GM12878 (cell line): ENCODE data around the gene PEMT.

ENCODE experiments used
- CBX3 ChIP-seq: fragments of 200-600 bp; sonication (generic); IDR thresholded peaks from 2 replicates; pipeline ENCODE4 v1.6.1; 2016; ENCODE audit warnings: low read depth, borderline replicate concordance
- ESRRA ChIP-seq: IDR thresholded peaks from 2 replicates; pipeline ENCODE4 v1.6.1; 2012; ENCODE audit warnings: mild to moderate bottlenecking, low read length, improper control_type of control experiment
- MLLT1 ChIP-seq: fragments of 450-650 bp; IDR thresholded peaks from 2 replicates; pipeline ENCODE4 v1.6.1; 2016; ENCODE audit warnings: mild to moderate bottlenecking
- NFYB ChIP-seq: IDR thresholded peaks from 2 replicates; pipeline ENCODE4 v1.6.1; 2011; ENCODE audit warnings: low read depth, mild to moderate bottlenecking, low read length, improper control_type of control experiment, moderate library complexity; ENCODE audit not compliant: insufficient read depth
- RAD21 ChIP-seq: IDR thresholded peaks from 2 replicates; pipeline ENCODE4 v1.6.1; 2011; ENCODE audit warnings: mild to moderate bottlenecking, low read depth, low read length, moderate library complexity; ENCODE audit not compliant: insufficient read depth
- REST ChIP-seq: IDR thresholded peaks from 2 replicates; pipeline ENCODE4 v1.6.1; 2012; ENCODE audit warnings: mild to moderate bottlenecking, low read depth, low read length
- SREBF1 ChIP-seq: IDR thresholded peaks from 2 replicates; pipeline ENCODE4 v1.6.1; 2012; ENCODE audit warnings: mild to moderate bottlenecking, low read length
- TAF1 ChIP-seq: IDR thresholded peaks from 2 replicates; pipeline ENCODE4 v1.6.1; 2011; ENCODE audit warnings: mild to moderate bottlenecking, low read depth, low read length, borderline replicate concordance
- TCF7 ChIP-seq: IDR thresholded peaks from 2 replicates; pipeline ENCODE4 v1.6.1; 2014; ENCODE audit warnings: antibody characterized with exemption, borderline replicate concordance
- YY1 ChIP-seq: IDR thresholded peaks from 2 replicates; pipeline ENCODE4 v1.6.1; 2011; ENCODE audit warnings: low read depth, mild to moderate bottlenecking, low read length
- TF ChIP-seq, protein P1 (sequence below), 3 experiments: IDR thresholded peaks in 2 of 3; conservative IDR thresholded peaks in 1 of 3; 2 replicates each; pipeline ENCODE4 v1.5.1; 2011; ENCODE audit warnings: low read depth in 3 of 3, low read length in 3 of 3, mild to moderate bottlenecking in 3 of 3, control low read depth in 2 of 3, moderate library complexity in 2 of 3, inconsistent platforms in 1 of 3, mixed read lengths in 1 of 3; ENCODE audit not compliant: control insufficient read depth in 2 of 3, insufficient read depth in 1 of 3; ENCODE audit errors: extremely low read depth in 1 of 3
- TF ChIP-seq, protein P2 (sequence below): IDR thresholded peaks from 2 replicates; pipeline ENCODE4 v1.6.1; 2012; ENCODE audit warnings: low read depth, low read length, improper control_type of control experiment

- TF ChIP-seq TCF7 (no peak), CBX3 (no peak), RAD21 (no peak), ESRRA (no peak), YY1 (no peak), MLLT1 (no peak), NFYB (no peak), TAF1 (no peak), REST (no peak), SREBF1 (no peak)
- TF ChIP-seq, protein P1, sequence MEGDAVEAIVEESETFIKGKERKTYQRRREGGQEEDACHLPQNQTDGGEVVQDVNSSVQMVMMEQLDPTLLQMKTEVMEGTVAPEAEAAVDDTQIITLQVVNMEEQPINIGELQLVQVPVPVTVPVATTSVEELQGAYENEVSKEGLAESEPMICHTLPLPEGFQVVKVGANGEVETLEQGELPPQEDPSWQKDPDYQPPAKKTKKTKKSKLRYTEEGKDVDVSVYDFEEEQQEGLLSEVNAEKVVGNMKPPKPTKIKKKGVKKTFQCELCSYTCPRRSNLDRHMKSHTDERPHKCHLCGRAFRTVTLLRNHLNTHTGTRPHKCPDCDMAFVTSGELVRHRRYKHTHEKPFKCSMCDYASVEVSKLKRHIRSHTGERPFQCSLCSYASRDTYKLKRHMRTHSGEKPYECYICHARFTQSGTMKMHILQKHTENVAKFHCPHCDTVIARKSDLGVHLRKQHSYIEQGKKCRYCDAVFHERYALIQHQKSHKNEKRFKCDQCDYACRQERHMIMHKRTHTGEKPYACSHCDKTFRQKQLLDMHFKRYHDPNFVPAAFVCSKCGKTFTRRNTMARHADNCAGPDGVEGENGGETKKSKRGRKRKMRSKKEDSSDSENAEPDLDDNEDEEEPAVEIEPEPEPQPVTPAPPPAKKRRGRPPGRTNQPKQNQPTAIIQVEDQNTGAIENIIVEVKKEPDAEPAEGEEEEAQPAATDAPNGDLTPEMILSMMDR (IDR thresholded peaks at IDR 0.05 in 2 of 3, conservative IDR thresholded peaks at IDR 0.05 in 1 of 3; ENCODE audit: control insufficient read depth in 2 of 3, extremely low read depth in 1 of 3, insufficient read depth in 1 of 3, low read depth in 3 of 3, low read length in 3 of 3) = no peak
- TF ChIP-seq, protein P2, sequence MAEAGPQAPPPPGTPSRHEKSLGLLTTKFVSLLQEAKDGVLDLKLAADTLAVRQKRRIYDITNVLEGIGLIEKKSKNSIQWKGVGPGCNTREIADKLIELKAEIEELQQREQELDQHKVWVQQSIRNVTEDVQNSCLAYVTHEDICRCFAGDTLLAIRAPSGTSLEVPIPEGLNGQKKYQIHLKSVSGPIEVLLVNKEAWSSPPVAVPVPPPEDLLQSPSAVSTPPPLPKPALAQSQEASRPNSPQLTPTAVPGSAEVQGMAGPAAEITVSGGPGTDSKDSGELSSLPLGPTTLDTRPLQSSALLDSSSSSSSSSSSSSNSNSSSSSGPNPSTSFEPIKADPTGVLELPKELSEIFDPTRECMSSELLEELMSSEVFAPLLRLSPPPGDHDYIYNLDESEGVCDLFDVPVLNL = no peak
Measured at GRCh38 chr17:17570798-17571716, 20.5 kb downstream of the PEMT start.
